ENCODE data around the gene SPDEF.

DNA sequence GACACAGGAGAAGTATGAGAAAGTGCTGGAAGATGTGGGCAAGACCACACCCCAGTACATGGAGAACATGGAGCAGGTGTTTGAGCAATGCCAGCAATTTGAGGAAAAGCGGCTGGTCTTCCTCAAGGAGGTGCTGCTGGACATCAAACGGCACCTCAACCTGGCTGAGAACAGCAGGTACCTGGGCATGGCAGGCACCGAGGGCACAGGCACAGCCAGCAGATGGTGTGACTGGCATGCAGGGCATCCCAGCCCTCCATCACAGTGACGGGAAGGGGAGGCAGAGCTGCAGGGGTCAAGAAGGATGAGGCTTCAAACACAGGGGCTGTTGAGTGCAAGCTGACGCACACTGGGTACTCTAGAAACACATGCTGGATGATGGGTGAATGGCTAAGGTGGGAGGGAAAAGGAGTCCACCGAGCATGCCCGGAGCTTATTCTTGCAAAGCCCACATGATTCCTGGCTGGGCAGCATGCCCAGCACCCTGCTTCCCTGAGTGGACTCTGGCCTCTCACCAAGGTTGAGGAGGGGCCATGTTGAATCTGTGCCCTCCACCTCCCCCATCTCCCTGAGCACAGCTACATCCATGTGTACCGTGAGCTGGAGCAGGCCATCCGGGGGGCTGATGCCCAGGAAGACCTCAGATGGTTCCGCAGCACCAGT, 26.3 kb downstream of the SPDEF start:
- TF ChIP-seq ZNF143 (CRISPR knock-in tag; IDR thresholded peaks at IDR 0.05) (no peak), ZNF776 (CRISPR knock-in tag; IDR thresholded peaks at IDR 0.05) (no peak), POLR2AphosphoS5 (IDR thresholded peaks at IDR 0.05; ENCODE audit: low read depth, low read length) (no peak)

All from HepG2 (cell line).